Measurements from ENCODE around the gene JKAMP.

JKAMP gene

DNA sequence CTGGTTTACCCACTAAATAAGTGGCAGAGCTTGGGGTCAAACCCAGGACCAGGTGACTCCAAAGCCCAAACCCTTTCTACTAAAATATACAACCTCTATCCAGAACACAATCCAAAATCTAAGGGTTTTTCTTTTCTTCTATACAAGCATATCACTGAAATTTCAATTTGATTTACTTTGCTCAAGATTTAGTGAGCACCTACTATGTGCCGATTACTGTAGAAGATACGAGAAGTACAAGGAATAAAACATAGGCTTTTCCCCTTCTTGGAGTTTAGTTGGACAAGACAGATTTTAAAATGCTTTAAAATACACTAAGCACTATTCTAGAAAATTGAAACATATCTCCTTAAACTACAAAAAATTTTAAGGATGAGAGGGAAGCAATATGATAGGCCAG is 2.9 kb upstream of the JKAMP start:
- no peak overlapping the region for H3K4me3 ChIP-seq (ENCODE audit: low read depth, low read length)
- TF ChIP-seq, protein P1, sequence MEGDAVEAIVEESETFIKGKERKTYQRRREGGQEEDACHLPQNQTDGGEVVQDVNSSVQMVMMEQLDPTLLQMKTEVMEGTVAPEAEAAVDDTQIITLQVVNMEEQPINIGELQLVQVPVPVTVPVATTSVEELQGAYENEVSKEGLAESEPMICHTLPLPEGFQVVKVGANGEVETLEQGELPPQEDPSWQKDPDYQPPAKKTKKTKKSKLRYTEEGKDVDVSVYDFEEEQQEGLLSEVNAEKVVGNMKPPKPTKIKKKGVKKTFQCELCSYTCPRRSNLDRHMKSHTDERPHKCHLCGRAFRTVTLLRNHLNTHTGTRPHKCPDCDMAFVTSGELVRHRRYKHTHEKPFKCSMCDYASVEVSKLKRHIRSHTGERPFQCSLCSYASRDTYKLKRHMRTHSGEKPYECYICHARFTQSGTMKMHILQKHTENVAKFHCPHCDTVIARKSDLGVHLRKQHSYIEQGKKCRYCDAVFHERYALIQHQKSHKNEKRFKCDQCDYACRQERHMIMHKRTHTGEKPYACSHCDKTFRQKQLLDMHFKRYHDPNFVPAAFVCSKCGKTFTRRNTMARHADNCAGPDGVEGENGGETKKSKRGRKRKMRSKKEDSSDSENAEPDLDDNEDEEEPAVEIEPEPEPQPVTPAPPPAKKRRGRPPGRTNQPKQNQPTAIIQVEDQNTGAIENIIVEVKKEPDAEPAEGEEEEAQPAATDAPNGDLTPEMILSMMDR (IDR thresholded peaks at IDR 0.05; ENCODE audit: borderline replicate concordance, insufficient read depth, low read depth, low read length) = no peak

DNA sequence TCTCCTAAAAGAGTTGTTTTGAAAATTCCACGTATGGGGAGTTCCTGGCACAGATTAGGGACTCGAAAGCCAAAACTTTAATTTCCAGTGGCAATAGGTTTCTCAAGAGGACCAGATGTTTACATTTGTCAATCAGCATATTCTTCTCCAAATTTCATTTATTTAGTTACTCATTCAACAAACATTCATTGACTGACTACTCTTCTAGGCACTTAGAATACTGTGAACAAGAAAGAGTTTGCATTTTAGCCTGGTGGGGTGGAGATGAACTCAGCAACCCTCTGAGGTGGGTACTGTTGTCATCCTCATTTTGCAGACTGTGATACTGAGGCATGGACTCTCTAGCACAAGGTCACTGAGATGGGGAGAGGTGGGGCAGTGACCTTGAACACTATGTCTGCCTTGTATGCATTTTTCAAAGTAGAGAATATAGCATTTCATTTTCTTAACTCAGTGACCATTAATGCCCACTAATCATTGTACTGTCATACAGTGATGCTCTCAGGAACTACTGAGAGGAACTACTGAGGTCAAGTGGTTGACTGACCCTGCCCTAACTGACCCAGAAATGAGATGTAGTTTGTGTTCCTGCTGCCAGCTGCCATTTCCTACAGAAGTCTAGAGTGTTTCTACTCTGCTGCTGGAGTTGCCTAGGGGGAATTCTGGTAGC is 2.3 kb upstream of the JKAMP start:
- H3K4me3 ChIP-seq (ENCODE audit: low read depth, low read length) = no peak overlapping the region
- TF ChIP-seq, protein P1 (IDR thresholded peaks at IDR 0.05; ENCODE audit: borderline replicate concordance, insufficient read depth, low read depth, low read length) = no peak

DNA sequence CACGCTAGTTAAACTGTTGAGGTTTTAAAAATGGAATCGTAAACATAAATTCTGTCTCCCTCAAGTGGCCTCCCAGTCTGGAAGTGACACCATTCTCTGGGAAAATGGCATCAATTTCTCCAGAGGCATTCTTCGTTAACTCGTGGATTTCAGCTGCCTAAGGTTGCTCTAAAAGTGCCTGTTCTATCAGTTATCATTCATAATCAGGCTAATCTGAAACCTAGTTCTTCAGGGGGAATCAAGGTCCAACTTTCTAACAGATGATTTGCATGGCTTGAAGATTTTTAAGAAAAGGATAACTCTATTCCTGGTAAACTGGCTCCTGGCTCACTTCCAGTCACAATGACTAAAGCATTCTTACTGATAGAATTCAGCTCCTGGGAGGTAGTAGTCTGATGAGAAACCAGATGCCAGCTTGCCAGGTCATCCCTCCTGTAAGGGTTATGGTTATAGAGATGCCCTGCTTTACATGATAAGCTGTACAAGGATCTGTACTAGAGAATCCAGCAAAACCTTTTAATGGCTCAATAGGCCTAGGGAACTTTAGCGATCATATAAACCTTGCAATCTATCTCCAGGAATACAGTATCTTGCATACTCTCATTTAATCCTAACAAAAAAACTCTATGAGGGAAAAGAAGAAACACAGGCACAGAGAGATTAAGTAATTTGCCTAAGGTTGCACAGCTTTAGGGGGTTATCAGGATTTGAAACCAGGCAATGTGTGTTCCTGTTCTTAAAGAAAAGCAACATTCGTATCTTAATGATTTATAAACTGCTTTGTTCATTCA is 1.6 kb upstream of the JKAMP start:
- H3K4me3 ChIP-seq (ENCODE audit: low read depth, low read length) = peak overlapping the region; percentile 88
- TF ChIP-seq, protein P1 (IDR thresholded peaks at IDR 0.05; ENCODE audit: borderline replicate concordance, insufficient read depth, low read depth, low read length) = no peak

DNA sequence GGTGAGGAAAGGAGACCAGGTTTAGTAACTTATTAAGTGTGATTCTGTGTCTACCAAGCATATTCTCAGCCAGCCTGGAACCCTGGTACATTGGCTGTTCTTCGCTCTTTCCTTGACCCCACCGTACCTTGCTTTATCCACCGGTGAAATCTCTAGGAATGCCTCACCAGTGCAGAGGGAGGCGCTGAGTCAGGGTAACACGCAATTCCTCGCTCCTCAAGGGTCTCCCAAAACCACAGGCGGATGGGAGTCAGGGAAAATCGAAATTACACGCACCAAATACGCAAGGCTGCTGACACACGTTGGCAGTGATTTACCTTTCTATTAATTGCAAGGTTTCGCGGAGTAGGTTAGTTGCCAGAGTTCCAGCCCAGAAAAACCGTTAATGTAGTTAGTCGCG is 954 bp upstream of the JKAMP start:
- TF ChIP-seq, protein P1 (IDR thresholded peaks at IDR 0.05; ENCODE audit: borderline replicate concordance, insufficient read depth, low read depth, low read length) = no peak
- peak overlapping the region; percentile 88 for H3K4me3 ChIP-seq (ENCODE audit: low read depth, low read length)

DNA sequence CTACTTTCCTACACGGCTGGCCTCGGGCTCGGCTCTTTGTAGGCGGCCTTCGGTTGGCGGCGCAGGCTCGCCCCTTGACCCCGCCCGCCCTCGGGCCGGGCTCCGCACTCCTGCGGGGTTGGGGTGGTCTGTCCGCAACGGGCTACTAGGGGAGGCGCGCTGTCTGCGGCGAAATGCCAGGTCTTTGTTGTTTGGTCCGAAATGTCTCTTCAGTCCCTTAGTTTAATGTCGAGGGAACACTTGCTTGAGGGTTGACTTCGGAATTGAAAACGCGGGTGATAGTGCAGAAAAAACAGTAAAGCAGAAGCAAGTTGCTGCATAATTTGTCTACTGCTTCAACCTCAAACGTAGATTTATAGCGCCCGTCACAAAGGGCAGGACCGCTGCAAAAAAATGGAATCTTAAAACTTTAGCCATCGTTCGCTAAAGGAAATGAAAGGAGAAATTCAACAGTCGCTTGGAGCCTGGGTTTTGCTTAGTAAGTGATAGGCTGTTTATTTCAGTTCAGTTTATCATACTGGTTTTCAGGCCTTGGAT is 390 bp downstream of the JKAMP start:
- H3K4me3 ChIP-seq (ENCODE audit: low read depth, low read length) = peak overlapping the region; percentile 88

DNA sequence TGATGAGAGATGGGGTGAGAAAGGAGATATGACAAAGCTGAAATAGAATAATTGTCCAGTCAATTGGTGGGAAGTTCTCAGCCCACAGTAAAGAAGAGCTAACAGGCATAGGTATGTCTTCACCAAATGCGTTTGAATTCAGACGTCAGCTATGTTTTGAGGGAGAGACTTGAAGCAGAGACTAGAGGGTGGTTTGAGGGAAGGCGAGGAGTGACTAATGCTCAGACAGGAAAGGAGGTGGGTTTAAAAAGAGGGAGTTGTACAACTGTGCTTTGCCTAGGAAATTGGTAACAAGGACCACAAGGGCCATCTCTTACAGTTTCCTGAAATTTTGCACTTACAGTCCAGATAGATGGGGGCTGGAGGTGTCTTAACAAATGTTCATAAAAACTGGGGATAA is 6.4 kb downstream of the JKAMP start:
- TF ChIP-seq, protein P1 (IDR thresholded peaks at IDR 0.05; ENCODE audit: borderline replicate concordance, insufficient read depth, low read depth, low read length) = no peak
- no peak overlapping the region for H3K4me3 ChIP-seq (ENCODE audit: low read depth, low read length)

More for the DNA sequence above, 390 bp downstream of the JKAMP start:
- TF ChIP-seq, protein P1 (IDR thresholded peaks at IDR 0.05; ENCODE audit: borderline replicate concordance, insufficient read depth, low read depth, low read length) = no peak
